Neutrophil (primary cell): Measurements from ENCODE around the gene PRG3.
A peak's percentile ranks its signal among the peaks of the same experiment; 100 is the strongest.
"Not testable (repeated sequence)": the region's sequence is repeated elsewhere in the genome, so short reads cannot be mapped to it uniquely, and the experiment has no call there.

Experiments used
- H3K27ac ChIP-seq: fragments of 200-600 bp; sonication (generic); 2 replicates; pipeline ENCODE4 v1.5.1; 2016; ENCODE audit warnings: mild to moderate bottlenecking, moderate library complexity
- H3K27me3 ChIP-seq: fragments of 200-600 bp; sonication (generic); 2 replicates; pipeline ENCODE4 v1.6.0; 2016; ENCODE audit warnings: mild to moderate bottlenecking
- H3K36me3 ChIP-seq: fragments of 200-600 bp; sonication (generic); 2 replicates; pipeline ENCODE4 v1.5.1; 2017
- H3K4me1 ChIP-seq, 2 experiments: fragments of 200-600 bp in 1 of 2; sonication (generic) in 1 of 2; 1 replicate in 1 of 2; 2 replicates in 1 of 2; pipeline versions ENCODE4 v1.5.1 to v1.6.1; 2013 to 2016; ENCODE audit warnings: low read depth in 1 of 2, low read length in 1 of 2, mild to moderate bottlenecking in 1 of 2, moderate library complexity in 1 of 2; ENCODE audit not compliant: control insufficient read depth in 1 of 2, insufficient read depth in 1 of 2
- H3K4me3 ChIP-seq, 2 experiments: fragments of 200-600 bp in 1 of 2; sonication (generic) in 1 of 2; 1 replicate in 1 of 2; 2 replicates in 1 of 2; pipeline ENCODE4 v1.5.1; 2013 to 2016; ENCODE audit warnings: low read depth in 1 of 2, low read length in 1 of 2, mild to moderate bottlenecking in 1 of 2, moderate library complexity in 1 of 2
- H3K9me3 ChIP-seq: fragments of 200-600 bp; sonication (generic); 2 replicates; pipeline ENCODE4 v1.5.1; 2016
- CTCF ChIP-seq: fragments of 200-600 bp; sonication (generic); IDR thresholded peaks from 2 replicates; pipeline ENCODE4 v1.5.1; 2016; ENCODE audit warnings: antibody characterized with exemption

Gene PRG3

GRCh38 chr11:57407941-57408475 is 27.1 kb upstream of the PRG3 start:
- Histone ChIP-seq H3K4me3 (no peak overlapping the region), H3K27me3 (no peaks in the 10 kb centered on the region), H3K27ac (no peak overlapping the region), H3K36me3 (peaks cover 50% of the 10 kb centered on the region), H3K9me3 (peaks cover 3% of the 10 kb centered on the region), H3K4me1 (peaks cover 8 to 13% of the 10 kb centered on the region in 2 experiments)
- no peak for TF ChIP-seq CTCF

- Histone ChIP-seq H3K36me3 (peaks cover 45% of the 10 kb centered on the region), H3K9me3 (peaks cover 3% of the 10 kb centered on the region), H3K4me3 (no peak overlapping the region), H3K27me3 (no peaks in the 10 kb centered on the region), H3K27ac (no peak overlapping the region), H3K4me1 (peaks cover 8 to 13% of the 10 kb centered on the region in 2 experiments)
- no peak for TF ChIP-seq CTCF
These were observed 26.3 kb upstream of the PRG3 start for GRCh38 chr11:57407010-57407920.

GRCh38 chr11:57406337-57406904 is 25.5 kb upstream of the PRG3 start:
- peaks cover 41% of the 10 kb centered on the region for H3K36me3 ChIP-seq

GRCh38 chr11:57405271-57405860 is 24.4 kb upstream of the PRG3 start:
- Histone ChIP-seq H3K36me3 (peaks cover 35% of the 10 kb centered on the region), H3K4me1 (peaks cover 8 to 13% of the 10 kb centered on the region in 2 experiments), H3K27me3 (no peaks in the 10 kb centered on the region), H3K27ac (no peak overlapping the region), H3K9me3 (peaks cover 3% of the 10 kb centered on the region), H3K4me3 (no peak overlapping the region)
- no peak for TF ChIP-seq CTCF

More at GRCh38 chr11:57406337-57406904, 25.5 kb upstream of the PRG3 start:
- peak overlapping the region; percentile 40 for H3K27ac ChIP-seq
- no peak for TF ChIP-seq CTCF
- no peak overlapping the region for H3K4me3 ChIP-seq
- H3K4me1 ChIP-seq: peaks cover 8 to 13% of the 10 kb centered on the region in 2 experiments
- no peaks in the 10 kb centered on the region for H3K27me3 ChIP-seq
- H3K9me3 ChIP-seq: peaks cover 3% of the 10 kb centered on the region

GRCh38 chr11:57403802-57404147 is 22.8 kb upstream of the PRG3 start:
- no peak overlapping the region for H3K4me3 ChIP-seq
- no peaks in the 10 kb centered on the region for H3K27me3 ChIP-seq
- TF ChIP-seq CTCF: no peak
- H3K27ac ChIP-seq: peak overlapping the region; percentile 71
- peaks cover 3% of the 10 kb centered on the region for H3K9me3 ChIP-seq
- H3K36me3 ChIP-seq: peaks cover 19% of the 10 kb centered on the region
- H3K4me1 ChIP-seq: peaks cover 8 to 13% of the 10 kb centered on the region in 2 experiments

- peaks cover 8 to 13% of the 10 kb centered on the region in 2 experiments for H3K4me1 ChIP-seq
- not testable (repeated sequence) for H3K9me3 ChIP-seq, H3K27me3 ChIP-seq, H3K4me3 ChIP-seq
- peaks cover 13% of the 10 kb centered on the region for H3K36me3 ChIP-seq
- peak overlapping the region; percentile 71 for H3K27ac ChIP-seq
These were observed 22.3 kb upstream of the PRG3 start for GRCh38 chr11:57403003-57403801.
